HUES48 (cell line): Measurements from ENCODE around the gene TNFAIP1.
A peak's percentile ranks its signal among the peaks of the same experiment; 100 is the strongest.
"Not testable (repeated sequence)": the region's sequence is repeated elsewhere in the genome, so short reads cannot be mapped to it uniquely, and the experiment has no call there.

Experiments used
- H3K27ac ChIP-seq: one replicate; pipeline ENCODE4 v1.7.0; 2013; ENCODE audit warnings: low read depth, low read length, inconsistent platforms
- H3K27me3 ChIP-seq: 2 replicates; pipeline ENCODE4 v1.6.1; 2013; ENCODE audit warnings: mild to moderate bottlenecking, low read length; ENCODE audit not compliant: control insufficient read depth, insufficient read depth
- H3K36me3 ChIP-seq: 2 replicates; pipeline ENCODE4 v1.6.1; 2013; ENCODE audit warnings: low read length; ENCODE audit not compliant: control insufficient read depth, insufficient read depth
- H3K4me1 ChIP-seq: 2 replicates; pipeline ENCODE4 v1.6.1; 2013; ENCODE audit warnings: mild to moderate bottlenecking, low read length; ENCODE audit not compliant: control insufficient read depth, insufficient read depth
- H3K4me3 ChIP-seq: 2 replicates; pipeline ENCODE4 v1.5.1; 2013; ENCODE audit warnings: mild to moderate bottlenecking, low read depth, low read length
- H3K9ac ChIP-seq: 2 replicates; pipeline ENCODE4 v1.6.1; 2013; ENCODE audit warnings: mild to moderate bottlenecking, low read depth, low read length, moderate library complexity
- H3K9me3 ChIP-seq: 2 replicates; pipeline ENCODE4 v1.6.1; 2013; ENCODE audit warnings: low read length; ENCODE audit not compliant: control insufficient read depth, insufficient read depth

Gene TNFAIP1, protein sequence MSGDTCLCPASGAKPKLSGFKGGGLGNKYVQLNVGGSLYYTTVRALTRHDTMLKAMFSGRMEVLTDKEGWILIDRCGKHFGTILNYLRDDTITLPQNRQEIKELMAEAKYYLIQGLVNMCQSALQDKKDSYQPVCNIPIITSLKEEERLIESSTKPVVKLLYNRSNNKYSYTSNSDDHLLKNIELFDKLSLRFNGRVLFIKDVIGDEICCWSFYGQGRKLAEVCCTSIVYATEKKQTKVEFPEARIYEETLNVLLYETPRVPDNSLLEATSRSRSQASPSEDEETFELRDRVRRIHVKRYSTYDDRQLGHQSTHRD

DNA sequence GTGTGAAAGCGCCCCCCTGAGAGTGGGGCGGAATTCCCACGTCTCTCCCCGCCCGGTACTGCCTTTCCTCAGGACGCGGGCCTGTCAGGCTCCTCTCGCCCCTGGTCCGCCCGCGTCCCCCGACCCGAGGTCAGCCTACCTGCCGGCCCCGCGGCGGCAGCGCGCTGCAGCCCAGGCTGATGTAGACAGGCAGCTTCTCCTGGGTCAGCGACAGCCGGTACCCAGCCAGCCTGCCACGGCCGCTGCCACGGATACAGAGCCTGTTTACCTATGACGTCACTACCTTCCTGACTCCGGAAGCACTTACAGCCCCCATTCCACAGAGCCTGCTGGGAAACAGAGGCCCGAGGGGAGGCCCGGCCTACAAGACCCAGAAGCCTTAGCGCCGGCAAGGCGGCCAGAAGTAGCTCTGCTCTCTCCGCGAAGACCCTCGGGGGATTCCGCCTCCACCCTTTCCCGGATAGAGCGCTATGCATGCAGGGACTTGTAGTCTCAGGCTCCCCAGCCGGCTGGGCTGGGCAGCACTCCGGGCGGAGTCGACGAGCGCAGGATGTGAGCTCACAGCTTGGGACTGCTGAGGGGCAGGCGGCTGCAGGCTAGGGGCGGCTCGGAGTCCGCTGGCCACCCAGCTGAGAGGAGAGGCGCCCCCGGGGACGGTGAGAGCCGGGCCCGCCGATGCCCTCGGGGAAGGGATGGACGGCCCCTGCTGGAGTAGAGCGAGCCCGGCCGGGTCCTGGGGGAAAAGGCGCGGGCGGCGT is at the start of gene TNFAIP1, which contains the start of gene IFT20:
Gene TNFAIP1 (plus strand): TSS at position 561 of the 758 bp plus-strand sequence. CDS start 3,761 bp downstream, outside the sequence.
Gene IFT20 (minus strand): TSS at position 272 of the 758 bp plus-strand sequence. CDS start 3,487 bp downstream, outside the sequence.
- Histone ChIP-seq H3K4me3 (peak within 1 kb of the TSS; percentile 94), H3K27ac (peak within 1 kb of the TSS; percentile 84), H3K9ac (peak within 1 kb of the TSS; percentile 90), H3K36me3 (peaks cover 12% of the 10 kb centered on the region), H3K4me1 (peaks cover 7% of the 10 kb centered on the region), H3K9me3 (no peaks in the 10 kb centered on the region), H3K27me3 (no peaks in the 10 kb centered on the region)

DNA sequence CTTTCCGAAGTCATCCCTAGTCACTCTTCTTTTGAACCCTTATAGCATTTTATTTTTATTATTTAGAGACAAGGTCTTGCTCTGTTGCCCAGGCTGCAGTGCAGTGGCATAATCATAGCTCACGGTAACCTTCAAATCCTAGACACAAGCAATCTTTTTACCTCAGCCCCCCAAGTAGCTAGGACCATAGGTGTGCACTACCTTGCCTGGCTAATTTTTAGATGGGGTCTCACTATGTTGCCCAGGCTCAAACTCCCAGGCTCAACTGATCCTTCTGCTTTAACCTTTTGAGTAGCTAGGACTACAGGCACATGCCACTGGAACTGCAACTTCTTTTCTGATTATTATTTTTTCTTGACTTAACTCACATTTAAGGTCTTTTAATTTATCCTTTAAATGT is 49.6 kb upstream of the TNFAIP1 start:
- H3K9me3 ChIP-seq = no peaks in the 10 kb centered on the region
- H3K4me3 ChIP-seq = no peak overlapping the region

DNA sequence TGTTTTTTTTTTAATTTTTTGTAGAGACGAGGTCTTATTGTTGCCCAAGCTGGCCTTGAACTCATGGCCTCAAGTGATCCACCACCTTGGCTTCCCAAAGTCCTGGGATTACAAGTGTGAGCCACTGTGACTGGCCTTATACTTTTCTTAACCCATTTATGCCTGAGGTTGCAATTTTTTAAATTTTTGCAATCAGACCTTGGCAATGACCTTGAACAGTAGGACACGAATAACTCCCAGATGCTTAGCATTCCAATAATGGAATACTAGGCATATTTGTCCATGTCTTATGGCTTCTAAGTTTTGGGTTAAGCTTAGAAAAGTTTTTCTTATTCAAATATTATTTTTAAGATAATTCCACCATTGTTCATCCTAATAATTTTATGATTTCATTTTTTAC is 44.9 kb upstream of the TNFAIP1 start:
- no peaks in the 10 kb centered on the region for H3K9me3 ChIP-seq
- H3K4me1 ChIP-seq = no peaks in the 10 kb centered on the region
- H3K4me3 ChIP-seq = no peak overlapping the region
- no peaks in the 10 kb centered on the region for H3K36me3 ChIP-seq
- no peak overlapping the region for H3K9ac ChIP-seq
- H3K27ac ChIP-seq = no peak overlapping the region
- H3K27me3 ChIP-seq = no peaks in the 10 kb centered on the region

More for the DNA sequence above, 49.6 kb upstream of the TNFAIP1 start:
- Histone ChIP-seq H3K9ac (no peak overlapping the region), H3K4me1 (peaks cover 7% of the 10 kb centered on the region; the same call in 1 of the 2 replicates), H3K27me3 (no peaks in the 10 kb centered on the region), H3K36me3 (no peaks in the 10 kb centered on the region), H3K27ac (no peak overlapping the region)

DNA sequence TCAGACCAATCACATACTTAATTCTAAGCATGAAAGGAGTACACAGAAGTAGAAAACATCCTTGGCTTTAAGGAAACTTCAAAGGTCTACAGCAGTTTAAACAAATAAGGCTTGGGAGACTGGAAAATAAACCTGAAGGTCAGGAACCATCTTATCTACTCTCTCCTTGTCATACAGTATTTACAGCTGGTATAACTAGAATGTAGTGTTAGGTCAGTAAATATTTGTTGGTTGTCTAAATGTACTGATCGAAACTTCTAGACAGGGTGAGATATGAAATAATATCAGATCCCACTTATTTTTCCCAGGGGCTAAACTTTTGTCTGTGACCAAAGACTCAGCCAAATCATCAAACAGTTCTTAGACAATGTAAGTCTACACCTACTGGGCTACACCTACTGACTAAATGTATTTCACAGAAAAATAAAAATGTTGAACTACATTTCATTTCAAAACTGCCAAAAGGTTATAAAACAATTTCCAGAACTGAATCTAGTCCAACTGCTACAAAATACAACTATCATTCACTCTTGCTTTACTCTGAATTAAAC is 43.7 kb upstream of the TNFAIP1 start:
- Histone ChIP-seq H3K27me3 (no peaks in the 10 kb centered on the region), H3K36me3 (no peaks in the 10 kb centered on the region), H3K4me1 (no peaks in the 10 kb centered on the region), H3K9me3 (no peaks in the 10 kb centered on the region), H3K4me3 (no peak overlapping the region), H3K27ac (no peak overlapping the region), H3K9ac (no peak overlapping the region)

DNA sequence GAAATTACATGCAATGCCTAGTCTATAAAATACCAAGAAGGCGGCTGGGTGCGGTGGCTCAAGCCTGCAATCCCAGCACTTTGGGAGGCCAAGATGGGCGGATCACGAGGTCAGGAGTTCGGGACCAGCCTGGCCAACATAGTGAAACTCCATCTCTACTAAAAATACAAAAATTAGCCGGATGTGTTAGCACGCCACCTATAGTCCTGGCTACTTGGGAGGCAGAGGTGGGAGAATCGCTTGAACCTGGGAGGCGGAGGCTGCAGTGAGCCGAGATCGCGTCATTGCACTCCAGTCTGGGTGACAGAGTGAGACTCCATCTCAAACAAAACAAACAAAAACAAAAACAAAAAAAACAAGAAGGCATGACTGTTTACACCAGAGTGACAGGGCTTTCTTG is 42.7 kb upstream of the TNFAIP1 start:
- not testable (repeated sequence) for H3K36me3 ChIP-seq, H3K4me1 ChIP-seq, H3K9ac ChIP-seq, H3K9me3 ChIP-seq, H3K4me3 ChIP-seq, H3K27me3 ChIP-seq, H3K27ac ChIP-seq

DNA sequence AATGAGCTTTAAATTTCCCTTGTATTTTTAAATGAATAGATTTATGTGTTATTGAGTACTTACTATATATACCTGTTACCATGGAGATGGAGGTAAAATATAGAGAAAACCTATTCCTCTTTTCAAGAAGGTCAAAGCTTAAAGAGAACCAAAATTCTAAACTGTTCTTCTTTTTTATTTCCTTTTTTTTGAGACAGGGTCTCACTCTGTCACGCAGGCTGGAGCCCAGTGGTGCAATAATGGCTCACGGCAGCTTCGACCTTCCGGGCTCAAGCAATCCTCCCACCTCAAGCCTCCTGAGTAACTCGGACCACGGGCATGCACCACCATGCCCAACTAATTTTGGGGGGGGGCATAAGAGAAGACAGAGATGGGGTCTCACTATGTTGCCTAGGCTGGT is 41.6 kb upstream of the TNFAIP1 start:
- no peak overlapping the region for H3K9ac ChIP-seq
- H3K27me3 ChIP-seq = no peaks in the 10 kb centered on the region
- H3K36me3 ChIP-seq = no peaks in the 10 kb centered on the region
- H3K4me3 ChIP-seq = no peak overlapping the region
- no peaks in the 10 kb centered on the region for H3K4me1 ChIP-seq
- no peak overlapping the region for H3K27ac ChIP-seq
- H3K9me3 ChIP-seq = no peaks in the 10 kb centered on the region

DNA sequence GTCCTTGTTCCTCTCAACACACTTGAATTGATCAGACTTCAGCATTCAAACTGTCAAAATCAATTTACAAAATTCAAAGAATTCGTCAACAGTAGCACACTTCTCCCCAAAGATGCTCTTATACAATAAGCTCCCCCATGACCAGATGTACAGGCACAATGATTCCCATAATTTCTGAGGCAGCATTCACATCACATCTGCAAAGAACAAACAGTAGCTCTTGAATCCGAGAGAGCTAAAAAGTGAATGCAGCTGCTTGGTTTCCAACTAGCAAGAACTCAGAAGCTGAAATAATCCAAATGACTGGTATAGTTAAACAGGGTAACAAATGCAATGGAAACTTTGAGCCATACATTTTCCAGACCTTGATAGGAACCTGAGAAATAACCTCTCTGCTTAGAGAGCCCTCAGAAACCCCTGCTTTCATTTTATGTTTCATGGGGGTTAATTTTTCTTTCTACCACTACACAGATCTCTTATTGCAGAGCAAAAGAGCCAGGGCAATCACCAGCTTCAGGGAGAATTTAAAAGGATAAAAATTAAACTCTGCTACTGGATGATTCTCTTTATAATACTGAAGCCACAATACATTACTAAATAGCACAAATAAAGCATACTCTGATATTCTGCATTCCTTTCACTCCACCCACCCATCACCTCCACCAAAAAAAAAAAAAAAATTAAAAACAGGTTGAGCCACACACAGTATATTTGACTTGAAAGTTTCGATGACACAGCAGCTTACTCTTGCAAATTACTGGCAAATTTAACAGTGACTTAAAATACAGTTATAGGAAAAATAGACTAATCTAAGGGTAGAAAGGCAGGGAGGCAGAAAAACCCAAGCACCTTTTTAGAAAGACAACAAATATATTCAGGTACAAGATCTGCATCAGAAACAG is 39.6 kb upstream of the TNFAIP1 start:
- no peak overlapping the region for H3K4me3 ChIP-seq
- no peak overlapping the region for H3K9ac ChIP-seq
- H3K9me3 ChIP-seq = no peaks in the 10 kb centered on the region
- H3K36me3 ChIP-seq = no peaks in the 10 kb centered on the region
- no peaks in the 10 kb centered on the region for H3K27me3 ChIP-seq
- H3K4me1 ChIP-seq = no peaks in the 10 kb centered on the region
- no peak overlapping the region for H3K27ac ChIP-seq

DNA sequence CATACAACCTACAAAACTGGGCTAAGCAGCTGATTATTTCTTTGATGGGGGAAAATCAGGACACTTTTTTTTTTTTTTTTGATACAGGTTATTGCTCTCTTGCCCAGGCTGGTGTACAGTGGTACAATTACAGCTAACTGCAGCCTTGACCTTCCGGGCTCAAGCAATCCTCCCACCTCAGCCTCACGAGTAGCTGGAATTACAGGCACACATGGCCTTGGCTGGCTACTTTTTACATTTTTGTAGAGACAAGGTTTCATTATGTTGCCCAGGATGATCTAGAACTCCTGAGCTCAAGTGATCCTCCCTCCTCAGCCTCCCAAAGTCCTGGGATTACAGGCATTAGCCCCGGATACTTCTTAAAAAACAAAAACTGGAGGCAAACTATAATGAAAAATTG is 37.1 kb upstream of the TNFAIP1 start:
- Histone ChIP-seq H3K4me1 (no peaks in the 10 kb centered on the region), H3K27me3 (no peaks in the 10 kb centered on the region), H3K9me3 (no peaks in the 10 kb centered on the region), H3K9ac (no peak overlapping the region), H3K4me3 (no peak overlapping the region), H3K27ac (no peak overlapping the region), H3K36me3 (no peaks in the 10 kb centered on the region)

DNA sequence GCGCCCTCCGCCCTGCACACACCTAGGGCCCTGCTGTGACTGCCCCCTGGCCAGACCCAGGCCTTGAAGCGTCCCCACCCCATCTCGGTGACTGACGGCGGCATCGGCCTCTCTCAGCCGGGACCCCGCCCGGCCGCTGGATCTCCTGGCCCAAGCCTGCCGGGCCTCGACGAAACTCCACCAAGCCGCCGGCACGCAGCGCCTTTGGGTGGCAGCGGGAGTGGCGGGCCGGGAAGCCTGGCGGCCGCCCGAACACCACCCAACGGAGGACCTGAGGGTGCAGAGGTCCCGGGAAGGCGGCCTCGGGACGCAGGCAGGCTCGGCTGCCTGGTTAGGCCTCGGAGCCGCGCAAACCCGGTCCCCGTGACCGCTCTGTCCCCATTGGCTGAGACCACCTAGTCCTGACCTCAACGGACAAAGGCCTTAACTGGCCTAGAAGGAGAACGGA is 28.6 kb upstream of the TNFAIP1 start:
- Histone ChIP-seq H3K9me3 (no peaks in the 10 kb centered on the region), H3K27me3 (no peaks in the 10 kb centered on the region), H3K4me3 (no peak overlapping the region), H3K4me1 (no peaks in the 10 kb centered on the region), H3K36me3 (no peaks in the 10 kb centered on the region), H3K9ac (no peak overlapping the region), H3K27ac (no peak overlapping the region)

DNA sequence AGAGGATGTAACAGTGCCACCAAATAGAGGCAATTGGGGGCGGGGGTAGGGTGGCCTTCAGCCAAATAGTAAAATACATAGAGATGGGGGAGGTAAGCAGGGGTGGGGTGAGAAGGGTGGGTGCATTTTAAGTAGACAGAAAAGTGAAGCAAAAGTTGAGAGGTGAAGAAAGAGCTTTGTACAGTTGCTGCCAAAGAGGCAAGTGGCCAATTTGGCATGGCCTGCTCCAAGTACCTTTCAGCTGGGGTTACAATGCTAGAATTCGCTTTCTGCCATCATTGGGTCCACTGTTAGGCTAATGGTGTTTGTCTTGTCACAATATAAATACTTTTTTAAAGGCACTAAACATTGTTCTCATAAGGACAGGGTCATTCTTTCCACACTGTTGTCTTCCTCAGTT is 21.7 kb upstream of the TNFAIP1 start:
- Histone ChIP-seq H3K27me3 (no peaks in the 10 kb centered on the region), H3K4me3 (no peak overlapping the region), H3K27ac (no peak overlapping the region), H3K9me3 (no peaks in the 10 kb centered on the region), H3K36me3 (no peaks in the 10 kb centered on the region), H3K9ac (no peak overlapping the region), H3K4me1 (peaks cover 14% of the 10 kb centered on the region)
